ENCODE data around the gene PPP4R2.
"Not testable (repeated sequence)": the region's sequence is repeated elsewhere in the genome, so short reads cannot be mapped to it uniquely, and the experiment has no call there.

PPP4R2 gene

GRCh38 chr3:72982609-72983366 lies 13.8 kb upstream of the PPP4R2 start:
- DNase-seq, result no peak

- no peak for DNase-seq
Measured at GRCh38 chr3:72985576-72985975, 11.0 kb upstream of the PPP4R2 start.

GRCh38 chr3:72990701-72991395 lies 5.8 kb upstream of the PPP4R2 start:
- DNase-seq, result no peak

- no peak for DNase-seq
Measured at GRCh38 chr3:72991522-72991921, 5.1 kb upstream of the PPP4R2 start.

GRCh38 chr3:72993391-72993790 lies 3.2 kb upstream of the PPP4R2 start:
- DNase-seq, result no peak

- no peak for DNase-seq
Measured at GRCh38 chr3:72995337-72995736, 1.3 kb upstream of the PPP4R2 start.

- DNase-seq, result no peak
Measured at GRCh38 chr3:72996121-72996472, 514 bp upstream of the PPP4R2 start.

- no peak for DNase-seq
Measured at GRCh38 chr3:72997421-72997961, 880 bp downstream of the PPP4R2 start.

GRCh38 chr3:72998466-72998865 lies 1.9 kb downstream of the PPP4R2 start:
- no peak for DNase-seq

- no peak for DNase-seq
Measured at GRCh38 chr3:72999951-73000350, 3.3 kb downstream of the PPP4R2 start.

- not testable (repeated sequence) for DNase-seq
Measured at GRCh38 chr3:73003050-73003449, 6.4 kb downstream of the PPP4R2 start.

GRCh38 chr3:73004316-73004715 lies 7.7 kb downstream of the PPP4R2 start:
- DNase-seq, result no peak

- DNase-seq, result no peak
Measured at GRCh38 chr3:73007992-73008712, 11.5 kb downstream of the PPP4R2 start.

- DNase-seq, result no peak
Measured at GRCh38 chr3:73009008-73009407, 12.4 kb downstream of the PPP4R2 start.

- DNase-seq, result no peak
Measured at GRCh38 chr3:73009750-73010149, 13.1 kb downstream of the PPP4R2 start.

- no peak for DNase-seq
Measured at GRCh38 chr3:73010158-73010557, 13.5 kb downstream of the PPP4R2 start.

GRCh38 chr3:73018298-73018697 lies 21.7 kb downstream of the PPP4R2 start:
- DNase-seq, result no peak

GRCh38 chr3:73018790-73019441 lies 22.3 kb downstream of the PPP4R2 start:
- DNase-seq, result no peak

- no peak for DNase-seq
Measured at GRCh38 chr3:73021301-73021835, 24.8 kb downstream of the PPP4R2 start.

- no peak for DNase-seq
Measured at GRCh38 chr3:73024836-73025235, 28.2 kb downstream of the PPP4R2 start.

- no peak for DNase-seq
Measured at GRCh38 chr3:73026111-73026759, 29.6 kb downstream of the PPP4R2 start.

- no peak for DNase-seq
Measured at GRCh38 chr3:73026760-73027113, 30.1 kb downstream of the PPP4R2 start.

Data from NCI-H1105 (cell line).